GM21529 (cell line): ENCODE data around the gene MSI2.

ENCODE experiments used
- ATAC-seq: cut with Tn5 transposase; IDR thresholded peaks from one replicate; pipeline ENCODE4 v1.9.1; 2021; ENCODE audit not compliant: unreplicated experiment

The MSI2 gene

GRCh38 chr17:57468932-57469775 lies 212.8 kb downstream of the MSI2 start:
- no peak for ATAC-seq

- ATAC-seq, result no peak
Observed at GRCh38 chr17:57470906-57471305, 214.6 kb downstream of the MSI2 start.

DNA sequence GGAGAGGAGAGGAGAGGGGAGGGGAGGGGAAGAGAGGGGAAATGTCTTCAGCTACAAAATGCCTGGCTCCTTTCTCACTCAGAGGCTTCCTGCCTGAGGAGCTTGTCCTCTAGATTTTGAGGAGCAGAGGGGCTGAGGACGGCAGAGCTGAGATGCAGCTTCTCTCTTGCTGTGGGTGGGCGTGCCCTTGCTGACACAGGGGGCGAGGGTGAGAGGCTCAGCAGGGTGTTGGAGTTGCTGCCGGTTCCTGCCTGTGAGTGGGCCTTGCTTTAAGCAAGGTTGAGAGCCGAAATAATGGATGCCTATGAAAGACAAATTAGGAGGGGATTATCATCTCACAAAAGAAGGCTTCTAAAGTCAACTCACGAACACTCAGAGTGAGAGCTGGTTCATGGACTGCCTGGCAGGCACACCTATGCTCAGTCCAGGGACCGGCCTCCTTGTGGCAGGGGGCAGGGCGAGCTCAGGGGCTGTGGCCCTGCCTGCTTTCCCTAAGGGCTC lies 215.6 kb downstream of the MSI2 start:
- no peak for ATAC-seq

- ATAC-seq, result no peak
Observed at GRCh38 chr17:57475796-57476195, 219.5 kb downstream of the MSI2 start.

DNA sequence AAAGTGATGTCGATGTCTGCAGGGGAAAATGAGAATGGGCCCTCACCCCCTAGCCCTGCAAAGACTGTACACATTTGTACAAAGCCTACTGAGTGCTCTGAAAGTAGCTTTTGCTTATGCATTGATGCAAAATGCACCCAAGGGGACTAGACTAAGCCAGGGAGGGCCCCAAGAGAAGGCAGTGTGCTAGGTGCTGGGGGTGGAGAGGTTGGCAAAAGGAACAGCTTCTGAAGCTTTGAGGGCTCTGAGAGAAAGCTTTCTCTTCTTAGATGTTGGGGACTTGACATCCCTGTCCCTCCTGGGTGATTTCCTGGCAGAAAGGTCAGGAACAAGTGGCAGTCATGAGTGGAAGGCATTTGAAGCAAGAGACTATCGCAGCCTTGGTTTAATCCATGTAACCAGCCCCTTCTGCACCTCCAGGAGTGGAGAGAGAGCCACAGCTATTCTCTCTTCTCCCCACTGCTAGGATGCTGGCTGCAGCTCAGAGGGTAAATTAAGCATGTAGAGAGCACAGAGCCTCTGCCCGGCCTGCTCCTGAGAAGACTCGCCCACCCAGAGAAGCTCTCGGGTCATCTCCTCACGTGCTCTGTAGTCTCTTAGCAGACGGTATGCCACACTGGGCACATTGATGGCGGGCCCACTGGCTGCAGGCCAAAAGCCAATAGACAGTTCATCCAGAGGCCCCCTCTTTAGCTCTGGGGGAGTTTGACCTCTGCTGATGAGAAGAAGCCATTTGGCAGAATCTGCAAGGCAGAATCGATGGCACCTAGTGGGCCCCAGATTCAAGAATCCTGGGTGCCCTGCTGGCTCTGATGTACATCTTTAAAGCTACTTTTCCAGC lies 221.4 kb downstream of the MSI2 start:
- no peak for ATAC-seq

DNA sequence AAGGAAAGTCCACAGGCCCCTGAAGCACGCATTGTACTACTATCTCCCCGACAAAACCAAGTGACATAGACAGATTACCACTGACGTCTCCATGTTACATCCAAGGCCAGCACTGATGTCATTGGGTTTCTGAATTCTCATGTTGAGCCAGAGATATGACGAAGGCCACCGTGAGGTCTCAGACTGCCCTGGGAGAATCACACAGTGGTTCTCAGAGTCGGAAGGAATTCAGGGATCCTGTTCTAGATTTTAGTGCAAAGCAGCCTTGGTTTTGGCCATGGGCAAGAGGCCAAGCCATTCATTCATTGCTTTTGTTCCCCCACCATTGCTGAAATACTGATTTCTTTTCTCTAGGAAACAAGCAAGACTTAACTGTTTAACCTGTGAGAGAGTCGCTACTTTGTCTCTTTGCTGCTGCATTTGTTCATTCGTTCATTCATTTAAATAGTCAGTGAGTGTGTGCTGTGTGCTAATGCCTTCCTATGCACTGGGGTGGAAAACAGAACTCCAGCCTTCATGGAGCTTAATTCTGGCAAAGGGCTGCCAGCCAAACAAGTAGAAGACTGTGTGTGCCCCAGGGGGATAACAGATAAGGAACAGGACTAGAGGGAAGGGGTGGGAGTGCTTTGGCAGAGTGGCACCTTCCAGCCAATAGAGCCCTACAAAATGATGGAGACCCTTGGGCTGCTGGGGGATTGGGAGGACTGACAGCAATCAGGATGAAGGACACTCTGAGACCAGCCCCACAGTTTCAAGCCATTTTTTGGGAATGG lies 222.3 kb downstream of the MSI2 start:
- no peak for ATAC-seq

- ATAC-seq, result no peak
Observed at GRCh38 chr17:57480438-57481196, 224.3 kb downstream of the MSI2 start.

DNA sequence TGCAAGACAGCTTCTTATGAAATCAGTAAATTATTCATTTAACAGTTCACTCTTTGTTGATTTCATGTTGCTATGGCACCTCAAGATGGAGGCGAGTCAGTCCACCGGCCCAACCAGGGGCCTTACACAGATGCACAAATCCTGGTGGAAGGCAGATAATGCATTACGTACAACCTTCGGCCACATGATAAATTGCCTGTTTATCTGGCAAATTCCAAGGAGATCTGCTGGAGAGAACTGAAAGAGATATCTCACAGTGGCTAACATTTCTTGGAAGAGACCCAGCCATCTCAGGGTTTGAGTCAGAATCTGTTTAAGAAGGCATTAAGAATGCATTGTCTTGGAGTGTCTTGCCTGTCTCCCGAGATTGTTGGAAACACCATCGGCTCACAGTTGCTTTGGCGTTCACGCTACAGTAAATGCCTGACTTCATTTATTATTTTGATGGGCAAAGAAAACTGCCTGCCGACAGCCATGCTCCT lies 225.6 kb downstream of the MSI2 start:
- no peak for ATAC-seq

GRCh38 chr17:57482657-57483056 lies 226.3 kb downstream of the MSI2 start:
- no peak for ATAC-seq

GRCh38 chr17:57484081-57484666 lies 227.9 kb downstream of the MSI2 start:
- ATAC-seq, result no peak

DNA sequence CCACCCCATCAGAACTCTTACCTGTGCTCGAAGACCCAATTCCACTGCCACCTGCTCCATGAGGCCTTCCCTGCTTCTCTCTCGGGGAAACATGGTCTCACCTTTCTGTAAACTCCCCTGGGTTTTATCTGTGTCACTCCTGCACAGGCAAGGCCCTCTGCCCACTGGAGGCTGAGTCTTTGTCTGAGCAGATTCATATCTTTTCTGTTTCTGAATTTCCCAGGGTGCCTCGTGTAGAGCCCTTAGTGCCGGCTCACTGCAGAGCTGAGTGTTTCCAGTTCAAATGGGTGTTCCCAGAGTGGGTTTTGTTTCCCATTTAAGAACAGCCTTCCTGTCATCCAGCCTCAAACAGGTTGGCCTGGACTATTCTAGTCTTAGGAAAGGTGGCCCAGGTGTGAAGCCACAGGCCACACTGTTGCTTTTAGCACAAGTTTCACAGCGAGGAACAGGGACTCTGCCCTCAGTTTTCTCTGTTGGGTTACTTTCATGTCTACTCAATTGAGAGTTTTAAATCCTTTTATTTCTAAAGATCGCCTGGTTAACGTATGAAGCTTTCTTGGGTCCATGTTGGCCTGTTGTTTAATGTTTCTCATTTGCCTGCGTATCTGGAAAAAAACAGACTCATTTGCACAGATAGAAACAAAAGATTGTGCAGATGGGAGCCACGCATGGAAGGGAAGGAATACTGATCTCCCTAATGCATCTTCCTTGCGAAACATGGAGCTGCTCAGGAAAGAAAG lies 228.7 kb downstream of the MSI2 start:
- ATAC-seq, result no peak

GRCh38 chr17:57485566-57485865 lies 229.2 kb downstream of the MSI2 start:
- no peak for ATAC-seq

- ATAC-seq, result no peak
Observed at GRCh38 chr17:57485916-57486881, 229.9 kb downstream of the MSI2 start.

GRCh38 chr17:57486882-57487301 lies 230.6 kb downstream of the MSI2 start:
- no peak for ATAC-seq

GRCh38 chr17:57487573-57487972 lies 231.2 kb downstream of the MSI2 start:
- no peak for ATAC-seq

DNA sequence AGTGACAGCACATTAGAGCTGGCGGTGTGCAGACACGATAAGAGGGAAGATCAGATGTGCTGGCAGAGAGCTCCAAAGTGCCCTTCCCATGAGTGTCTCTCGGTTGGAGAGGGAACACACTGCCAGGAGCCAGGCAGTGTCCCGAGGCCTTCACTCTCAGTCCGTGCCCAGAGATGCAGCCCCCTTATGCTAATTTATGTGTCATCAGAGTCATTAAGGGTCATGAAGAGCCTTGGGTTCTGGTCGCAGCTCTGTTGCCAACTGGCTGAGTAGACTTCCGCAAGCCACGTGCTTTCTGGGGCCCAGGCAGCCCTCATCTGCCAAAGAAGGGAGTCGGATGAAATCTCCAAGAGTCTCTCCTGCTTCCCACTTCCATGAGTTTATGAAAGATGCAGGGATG lies 232.5 kb downstream of the MSI2 start:
- ATAC-seq, result no peak

DNA sequence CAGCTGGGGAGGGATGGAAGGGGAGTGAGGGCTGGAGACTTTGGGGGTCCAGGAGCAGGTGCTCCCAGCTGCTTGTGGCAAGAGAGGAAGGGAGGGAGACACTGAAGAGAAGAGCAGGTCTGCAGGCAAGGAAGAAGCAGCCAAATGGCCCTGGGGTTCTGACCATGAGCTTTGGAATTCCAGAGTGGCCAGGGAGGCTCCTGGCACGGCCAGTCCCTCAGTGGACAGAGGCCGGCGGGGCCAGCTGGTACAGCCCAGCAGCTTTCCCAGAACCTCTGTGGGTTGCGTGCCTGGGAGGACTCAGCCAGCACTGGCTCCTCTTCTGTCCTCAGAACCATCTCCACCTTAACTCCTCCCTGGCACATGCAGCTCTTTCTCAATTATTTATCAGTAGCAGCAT lies 233.0 kb downstream of the MSI2 start:
- no peak for ATAC-seq

DNA sequence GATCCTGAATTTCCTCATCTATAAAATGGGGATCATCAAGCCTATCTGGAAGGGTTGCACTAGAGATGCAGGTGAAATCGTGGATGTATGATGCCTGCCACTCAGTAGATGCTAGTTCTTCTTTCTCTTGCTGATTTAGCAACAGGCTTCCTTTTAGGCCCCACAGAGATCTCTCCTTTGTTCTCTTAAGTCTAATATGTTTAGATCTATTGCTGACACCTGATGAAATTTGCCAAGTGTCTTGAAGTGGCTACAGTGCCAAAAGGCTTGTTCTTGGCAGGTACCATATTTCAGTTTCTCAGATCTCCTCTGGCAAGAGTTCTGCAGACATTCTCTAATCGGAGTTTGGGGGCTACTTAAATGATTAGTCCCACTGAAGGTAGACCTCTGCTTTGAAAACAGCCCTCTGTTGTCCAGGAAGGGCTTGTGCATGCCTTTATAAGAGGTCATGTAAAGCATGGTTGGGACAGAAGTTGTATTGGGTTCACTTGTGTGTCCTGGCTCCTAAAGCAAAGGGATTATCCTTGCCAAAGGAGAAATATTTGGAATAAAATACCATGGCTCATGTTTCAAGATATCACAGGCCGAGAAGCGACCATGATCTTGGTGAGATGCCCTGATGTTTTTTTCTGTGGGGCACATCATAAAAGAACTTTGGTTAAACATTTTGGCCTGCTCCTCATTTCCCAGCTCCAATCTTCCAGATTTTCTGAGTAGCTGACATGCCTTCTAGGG lies 234.0 kb downstream of the MSI2 start:
- no peak for ATAC-seq
